Cardiac fibroblast (primary cell): Measurements from ENCODE around the gene STIM1.

ENCODE experiments used
- DNase-seq, 2 donors: peaks; one replicate each; pipeline versions ENCODE4 v3.0.0 to v3.0.0-alpha.2; 2010; ENCODE audit warnings: low read depth in 2 of 2
- H3K4me3 ChIP-seq, 2 donors: replicated peaks in 1 of 2; 1 replicate in 1 of 2; 2 replicates in 1 of 2; pipeline ENCODE4 v1.5.1; 2011; ENCODE audit warnings: low read depth in 2 of 2, low read length in 2 of 2, mild to moderate bottlenecking in 2 of 2, moderate library complexity in 1 of 2
- TF ChIP-seq, protein P1 (sequence below): IDR thresholded peaks from one replicate; pipeline ENCODE4 v1.5.1; 2011; ENCODE audit warnings: low read depth, mild to moderate bottlenecking, low read length, inconsistent platforms

The STIM1 gene

DNA sequence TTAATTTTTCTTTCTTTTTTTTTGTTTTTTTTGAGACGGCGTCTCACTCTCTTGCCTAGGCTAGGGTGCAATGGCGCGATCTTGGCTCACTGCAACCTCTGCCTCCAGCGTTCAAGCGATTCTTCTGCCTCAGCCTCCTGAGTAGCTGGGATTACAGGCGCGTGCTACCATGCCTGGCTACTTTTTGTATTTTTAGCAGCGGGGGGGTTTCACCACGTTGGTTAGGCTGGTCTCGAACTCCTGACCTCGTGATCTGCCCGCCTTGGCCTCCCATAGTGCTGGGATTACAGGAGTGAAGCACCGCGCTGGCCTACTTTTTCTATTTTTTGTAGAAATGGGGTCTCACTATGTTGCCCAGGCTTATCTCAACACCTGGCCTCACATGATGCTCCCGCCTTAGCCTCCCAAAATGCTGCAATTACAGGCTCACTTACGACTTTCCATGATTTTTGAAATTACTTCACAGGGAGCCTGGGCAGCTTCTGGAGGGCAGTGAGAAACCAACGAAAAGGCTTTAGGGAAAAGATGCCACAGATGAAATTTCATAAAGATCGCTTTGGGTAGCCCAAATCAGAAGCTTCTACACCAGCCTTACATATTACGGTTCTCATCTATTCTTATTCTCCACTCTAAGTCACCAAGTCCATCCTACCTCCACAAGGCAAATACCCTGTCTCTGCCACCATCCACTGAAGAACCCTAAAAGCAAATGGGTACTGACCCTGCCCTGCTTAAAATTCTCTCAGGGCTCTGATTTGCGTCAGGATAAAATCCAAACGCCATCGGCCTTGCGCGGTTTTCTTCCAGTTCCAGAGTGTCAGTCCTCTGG, 238.3 kb downstream of the STIM1 start:
- TF ChIP-seq, protein P1, sequence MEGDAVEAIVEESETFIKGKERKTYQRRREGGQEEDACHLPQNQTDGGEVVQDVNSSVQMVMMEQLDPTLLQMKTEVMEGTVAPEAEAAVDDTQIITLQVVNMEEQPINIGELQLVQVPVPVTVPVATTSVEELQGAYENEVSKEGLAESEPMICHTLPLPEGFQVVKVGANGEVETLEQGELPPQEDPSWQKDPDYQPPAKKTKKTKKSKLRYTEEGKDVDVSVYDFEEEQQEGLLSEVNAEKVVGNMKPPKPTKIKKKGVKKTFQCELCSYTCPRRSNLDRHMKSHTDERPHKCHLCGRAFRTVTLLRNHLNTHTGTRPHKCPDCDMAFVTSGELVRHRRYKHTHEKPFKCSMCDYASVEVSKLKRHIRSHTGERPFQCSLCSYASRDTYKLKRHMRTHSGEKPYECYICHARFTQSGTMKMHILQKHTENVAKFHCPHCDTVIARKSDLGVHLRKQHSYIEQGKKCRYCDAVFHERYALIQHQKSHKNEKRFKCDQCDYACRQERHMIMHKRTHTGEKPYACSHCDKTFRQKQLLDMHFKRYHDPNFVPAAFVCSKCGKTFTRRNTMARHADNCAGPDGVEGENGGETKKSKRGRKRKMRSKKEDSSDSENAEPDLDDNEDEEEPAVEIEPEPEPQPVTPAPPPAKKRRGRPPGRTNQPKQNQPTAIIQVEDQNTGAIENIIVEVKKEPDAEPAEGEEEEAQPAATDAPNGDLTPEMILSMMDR, result no peak
- peak overlapping the region; percentile 82 to 94 for H3K4me3 ChIP-seq
- DNase-seq, result peak in 1 of 2 donors; percentile 25

DNA sequence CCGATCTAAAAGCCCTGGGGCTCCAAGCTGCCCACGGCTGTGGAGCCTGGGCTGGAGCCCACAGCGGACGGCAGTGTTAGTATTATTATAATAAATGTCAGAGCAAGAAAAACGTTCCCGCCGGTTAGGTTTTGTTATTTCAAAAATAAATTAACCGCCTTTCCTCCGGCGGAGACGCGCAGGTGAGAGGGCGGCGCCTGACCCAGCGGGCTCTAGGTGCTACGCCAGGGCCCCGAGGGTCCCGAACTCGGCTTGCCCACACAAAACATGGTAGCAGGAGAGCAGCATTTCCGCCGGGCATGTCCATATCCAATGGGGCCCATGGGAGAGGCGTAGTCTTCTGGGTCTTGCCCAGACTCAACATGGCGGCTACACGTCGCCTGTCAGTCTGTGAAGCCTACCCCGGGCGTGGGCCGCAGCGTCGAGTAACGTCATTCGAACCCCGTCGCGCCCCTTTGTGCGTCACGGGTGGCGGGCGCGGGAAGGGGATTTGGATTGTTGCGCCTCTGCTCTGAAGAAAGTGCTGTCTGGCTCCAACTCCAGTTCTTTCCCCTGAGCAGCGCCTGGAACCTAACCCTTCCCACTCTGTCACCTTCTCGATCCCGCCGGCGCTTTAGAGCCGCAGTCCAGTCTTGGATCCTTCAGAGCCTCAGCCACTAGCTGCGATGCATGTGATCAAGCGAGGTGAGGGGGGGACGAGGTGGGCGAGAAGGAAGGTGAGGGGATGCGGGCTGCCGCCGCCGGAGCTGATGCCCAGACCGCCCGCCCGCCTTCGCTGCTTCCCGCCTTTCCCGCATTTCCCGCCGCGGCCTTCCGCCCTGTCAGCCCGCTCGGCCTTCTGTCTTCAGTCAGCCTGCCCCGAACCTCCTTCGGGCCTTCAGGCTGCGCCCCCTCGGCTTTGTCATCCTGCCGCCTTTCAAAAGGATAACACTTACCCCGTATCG, 239.2 kb downstream of the STIM1 start, which contains the start of gene RRM1:
Gene RRM1 (plus strand): TSS at position 452 of the 944 bp plus-strand sequence. CDS start 214 bp downstream, at position 666.
- TF ChIP-seq, protein P1, result no peak
- H3K4me3 ChIP-seq, result peak within 1 kb of the TSS; percentile 82 to 94
- DNase-seq, result peak; percentile 96 to 98

DNA sequence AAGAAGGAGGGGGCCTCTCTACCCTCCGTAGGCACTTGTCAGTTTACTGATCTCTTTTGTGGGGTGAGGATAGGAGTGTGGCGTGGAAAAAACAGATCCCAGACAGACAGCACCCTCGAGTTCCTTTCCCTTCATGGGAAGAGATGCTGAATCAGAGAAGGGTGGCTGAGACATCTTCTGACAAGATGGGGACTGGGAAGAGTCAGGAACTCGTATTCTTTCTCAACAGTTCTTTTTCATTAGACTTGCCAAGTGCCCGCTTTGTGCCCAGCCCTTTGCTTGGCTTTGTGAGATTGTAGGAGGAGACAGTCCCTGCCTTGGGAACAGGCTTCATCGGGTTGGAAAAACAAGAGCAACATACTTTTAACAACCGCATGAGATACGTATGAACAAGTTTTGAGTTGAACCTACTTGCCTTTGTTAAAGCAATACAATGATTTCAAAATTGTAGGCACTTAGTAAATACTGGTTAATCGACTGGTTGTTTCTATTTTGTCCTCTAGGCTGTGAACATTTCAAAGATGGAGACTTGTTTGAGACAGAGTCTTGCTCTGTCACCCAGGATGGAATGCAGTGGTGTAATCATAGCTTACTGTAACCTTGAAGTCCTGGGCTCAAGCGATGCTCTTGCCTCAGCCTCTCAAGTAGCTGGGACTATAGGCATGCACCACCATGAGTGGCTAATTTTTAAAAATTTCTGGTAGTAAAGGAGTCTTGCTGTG, 240.2 kb downstream of the STIM1 start:
- TF ChIP-seq, protein P1, result no peak
- H3K4me3 ChIP-seq, result peak overlapping the region; percentile 82 to 94
- DNase-seq, result peak; percentile 52 to 87

DNA sequence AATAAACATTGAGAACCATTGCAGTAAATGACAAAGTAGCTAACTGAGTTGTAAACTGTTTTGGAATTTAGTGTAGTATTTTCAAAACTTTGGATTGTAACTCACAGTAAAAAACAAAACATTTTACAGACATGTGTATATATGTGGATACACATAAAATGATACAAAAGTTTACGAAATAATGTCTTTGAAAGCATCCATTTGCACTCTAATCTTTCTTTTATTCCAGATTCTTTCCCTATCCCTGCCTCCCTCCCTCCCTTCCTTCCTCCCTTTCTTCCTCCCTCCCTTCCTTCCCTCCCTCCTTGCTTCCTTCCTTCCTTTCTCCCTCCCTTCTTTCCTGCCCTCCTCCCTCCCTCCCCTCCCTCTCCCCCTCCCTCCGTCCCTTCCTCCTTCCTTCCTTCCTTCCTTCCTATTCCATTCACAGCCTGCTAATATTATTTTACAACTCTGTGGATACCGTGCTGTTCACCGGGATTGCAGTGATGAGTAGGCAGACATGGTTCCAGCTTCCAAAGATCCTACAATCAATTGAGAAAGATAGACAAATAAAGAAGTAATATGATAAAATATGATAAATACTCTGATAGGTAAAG, 242.7 kb downstream of the STIM1 start:
- H3K4me3 ChIP-seq, result no peak overlapping the region
- TF ChIP-seq, protein P1, result no peak
- DNase-seq, result no peak

DNA sequence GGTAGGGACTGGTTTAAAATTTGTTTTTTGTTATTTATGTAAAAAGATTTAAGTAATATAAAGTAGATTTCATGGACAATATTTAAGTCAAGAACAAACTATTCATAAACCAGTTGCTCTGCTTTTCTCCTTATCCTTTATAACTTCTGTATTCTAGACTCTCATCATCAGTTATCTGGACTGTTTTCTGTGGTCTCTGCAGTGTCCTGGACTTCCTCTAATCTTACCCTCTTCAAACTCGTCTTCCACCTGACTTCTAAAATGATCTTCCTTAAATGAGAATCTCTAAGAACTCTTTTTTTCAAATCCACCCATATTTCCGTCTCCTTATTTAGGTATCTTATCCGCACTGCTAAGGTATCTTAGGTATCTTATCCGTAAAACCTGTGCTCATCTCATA, 247.2 kb downstream of the STIM1 start:
- no peak for DNase-seq
- TF ChIP-seq, protein P1, result no peak
- H3K4me3 ChIP-seq, result no peak overlapping the region

DNA sequence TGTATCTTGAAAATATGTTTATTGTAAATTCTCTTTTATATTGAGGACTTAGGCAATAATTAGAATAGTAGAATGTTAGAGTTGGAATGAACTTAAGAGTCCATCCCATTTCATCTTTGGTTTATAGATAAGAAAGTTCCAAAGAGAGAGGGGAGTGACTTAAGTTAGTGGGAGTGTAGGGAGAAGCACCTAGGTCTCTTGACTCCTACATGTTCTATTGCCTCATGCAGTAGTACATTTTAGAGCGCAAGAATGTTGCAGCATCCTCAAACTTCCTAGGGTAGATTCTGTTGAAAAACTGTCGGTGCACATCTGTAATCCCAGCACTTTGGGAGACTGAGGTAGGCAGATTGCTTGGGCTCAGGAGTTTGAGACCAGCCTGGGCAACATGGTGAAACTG, 247.8 kb downstream of the STIM1 start:
- DNase-seq, result no peak
- no peak overlapping the region for H3K4me3 ChIP-seq
- TF ChIP-seq, protein P1, result no peak
